ENCODE results near the gene MYO18A.

The MYO18A gene

DNA sequence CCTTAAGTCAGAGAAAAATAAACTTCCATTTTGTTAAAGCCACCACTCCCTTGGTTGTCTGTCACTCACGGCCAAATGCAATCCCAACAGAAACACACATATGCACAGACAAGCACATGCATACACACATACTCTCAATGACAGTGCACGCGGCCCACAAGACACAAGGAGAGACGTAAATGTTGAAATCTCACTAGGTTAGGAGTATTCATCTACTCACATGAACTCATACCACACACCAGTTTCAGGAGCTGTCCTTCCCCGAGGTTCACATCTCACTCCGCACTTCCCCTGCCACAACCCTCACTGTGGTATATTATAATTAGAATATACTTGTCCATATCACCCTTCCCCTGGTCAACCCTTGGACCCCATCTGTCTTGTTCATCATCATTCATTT, 36.0 kb upstream of the MYO18A start:
- POLR2A ChIA-PET: no interaction called here
- CTCF ChIA-PET: interaction anchor here (1.0 to 12.0 kb wide), 9 partner anchors 22 to 99 kb away, joined by 3 to 235 read pairs (median 5); partner anchors contain the start of gene MYO18A
- no peak overlapping the region for H3K4me3 ChIP-seq (ENCODE audit: low read depth, low read length)
- H3K36me3 ChIP-seq (ENCODE audit: control insufficient read depth in 2 of 2, insufficient read depth in 1 of 2, low read length in 2 of 2): no peaks in the 10 kb centered on the region
- no peaks in the 10 kb centered on the region for H3K9me3 ChIP-seq (ENCODE audit: control insufficient read depth, insufficient read depth, low read depth, low read length)
- TF ChIP-seq BCL11B (tag by site-specific recombination; IDR thresholded peaks at IDR 0.05; ENCODE audit: low read depth): no peak
- TF ChIP-seq, protein P1, sequence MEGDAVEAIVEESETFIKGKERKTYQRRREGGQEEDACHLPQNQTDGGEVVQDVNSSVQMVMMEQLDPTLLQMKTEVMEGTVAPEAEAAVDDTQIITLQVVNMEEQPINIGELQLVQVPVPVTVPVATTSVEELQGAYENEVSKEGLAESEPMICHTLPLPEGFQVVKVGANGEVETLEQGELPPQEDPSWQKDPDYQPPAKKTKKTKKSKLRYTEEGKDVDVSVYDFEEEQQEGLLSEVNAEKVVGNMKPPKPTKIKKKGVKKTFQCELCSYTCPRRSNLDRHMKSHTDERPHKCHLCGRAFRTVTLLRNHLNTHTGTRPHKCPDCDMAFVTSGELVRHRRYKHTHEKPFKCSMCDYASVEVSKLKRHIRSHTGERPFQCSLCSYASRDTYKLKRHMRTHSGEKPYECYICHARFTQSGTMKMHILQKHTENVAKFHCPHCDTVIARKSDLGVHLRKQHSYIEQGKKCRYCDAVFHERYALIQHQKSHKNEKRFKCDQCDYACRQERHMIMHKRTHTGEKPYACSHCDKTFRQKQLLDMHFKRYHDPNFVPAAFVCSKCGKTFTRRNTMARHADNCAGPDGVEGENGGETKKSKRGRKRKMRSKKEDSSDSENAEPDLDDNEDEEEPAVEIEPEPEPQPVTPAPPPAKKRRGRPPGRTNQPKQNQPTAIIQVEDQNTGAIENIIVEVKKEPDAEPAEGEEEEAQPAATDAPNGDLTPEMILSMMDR (tag by site-specific recombination; IDR thresholded peaks at IDR 0.05): no peak
- no peak for TF ChIP-seq ZNF214 (tag by site-specific recombination; IDR thresholded peaks at IDR 0.05; ENCODE audit: borderline replicate concordance)
- TF ChIP-seq MZF1 (tag by site-specific recombination; IDR thresholded peaks at IDR 0.05; ENCODE audit: borderline replicate concordance): no peak
- no peak for TF ChIP-seq KLF1 (tag by site-specific recombination; IDR thresholded peaks at IDR 0.05)
- TF ChIP-seq, protein P2, sequence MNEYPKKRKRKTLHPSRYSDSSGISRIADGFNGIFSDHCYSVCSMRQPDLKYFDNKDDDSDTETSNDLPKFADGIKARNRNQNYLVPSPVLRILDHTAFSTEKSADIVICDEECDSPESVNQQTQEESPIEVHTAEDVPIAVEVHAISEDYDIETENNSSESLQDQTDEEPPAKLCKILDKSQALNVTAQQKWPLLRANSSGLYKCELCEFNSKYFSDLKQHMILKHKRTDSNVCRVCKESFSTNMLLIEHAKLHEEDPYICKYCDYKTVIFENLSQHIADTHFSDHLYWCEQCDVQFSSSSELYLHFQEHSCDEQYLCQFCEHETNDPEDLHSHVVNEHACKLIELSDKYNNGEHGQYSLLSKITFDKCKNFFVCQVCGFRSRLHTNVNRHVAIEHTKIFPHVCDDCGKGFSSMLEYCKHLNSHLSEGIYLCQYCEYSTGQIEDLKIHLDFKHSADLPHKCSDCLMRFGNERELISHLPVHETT (tag by site-specific recombination; IDR thresholded peaks at IDR 0.05): no peak
- no peak for TF ChIP-seq ZNF558 (tag by site-specific recombination; IDR thresholded peaks at IDR 0.05)
- TF ChIP-seq ZBTB1 (tag by site-specific recombination; IDR thresholded peaks at IDR 0.05): no peak
- TF ChIP-seq ZEB2 (tag by site-specific recombination; IDR thresholded peaks at IDR 0.05): no peak
- TF ChIP-seq ZNF2 (tag by site-specific recombination; IDR thresholded peaks at IDR 0.05): no peak
- TF ChIP-seq, protein P3, sequence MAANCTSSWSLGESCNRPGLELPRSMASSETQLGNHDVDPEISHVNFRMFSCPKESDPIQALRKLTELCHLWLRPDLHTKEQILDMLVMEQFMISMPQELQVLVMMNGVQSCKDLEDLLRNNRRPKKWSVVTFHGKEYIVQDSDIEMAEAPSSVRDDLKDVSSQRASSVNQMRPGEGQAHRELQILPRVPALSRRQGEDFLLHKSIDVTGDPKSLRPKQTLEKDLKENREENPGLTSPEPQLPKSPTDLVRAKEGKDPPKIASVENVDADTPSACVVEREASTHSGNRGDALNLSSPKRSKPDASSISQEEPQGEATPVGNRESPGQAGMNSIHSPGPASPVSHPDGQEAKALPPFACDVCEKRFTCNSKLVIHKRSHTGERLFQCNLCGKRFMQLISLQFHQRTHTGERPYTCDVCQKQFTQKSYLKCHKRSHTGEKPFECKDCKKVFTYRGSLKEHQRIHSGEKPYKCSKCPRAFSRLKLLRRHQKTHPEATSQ (tag by site-specific recombination; IDR thresholded peaks at IDR 0.05): no peak
- TF ChIP-seq, protein P4, sequence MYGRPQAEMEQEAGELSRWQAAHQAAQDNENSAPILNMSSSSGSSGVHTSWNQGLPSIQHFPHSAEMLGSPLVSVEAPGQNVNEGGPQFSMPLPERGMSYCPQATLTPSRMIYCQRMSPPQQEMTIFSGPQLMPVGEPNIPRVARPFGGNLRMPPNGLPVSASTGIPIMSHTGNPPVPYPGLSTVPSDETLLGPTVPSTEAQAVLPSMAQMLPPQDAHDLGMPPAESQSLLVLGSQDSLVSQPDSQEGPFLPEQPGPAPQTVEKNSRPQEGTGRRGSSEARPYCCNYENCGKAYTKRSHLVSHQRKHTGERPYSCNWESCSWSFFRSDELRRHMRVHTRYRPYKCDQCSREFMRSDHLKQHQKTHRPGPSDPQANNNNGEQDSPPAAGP (tag by site-specific recombination; IDR thresholded peaks at IDR 0.05): no peak
- no peak for TF ChIP-seq ZSCAN16 (tag by site-specific recombination; IDR thresholded peaks at IDR 0.05)
- H3K4me1 ChIP-seq (ENCODE audit: control insufficient read depth, insufficient read depth, low read length): no peaks in the 10 kb centered on the region
- H3K27ac ChIP-seq (ENCODE audit: extremely low read depth, low read depth, low read length): no peak overlapping the region

DNA sequence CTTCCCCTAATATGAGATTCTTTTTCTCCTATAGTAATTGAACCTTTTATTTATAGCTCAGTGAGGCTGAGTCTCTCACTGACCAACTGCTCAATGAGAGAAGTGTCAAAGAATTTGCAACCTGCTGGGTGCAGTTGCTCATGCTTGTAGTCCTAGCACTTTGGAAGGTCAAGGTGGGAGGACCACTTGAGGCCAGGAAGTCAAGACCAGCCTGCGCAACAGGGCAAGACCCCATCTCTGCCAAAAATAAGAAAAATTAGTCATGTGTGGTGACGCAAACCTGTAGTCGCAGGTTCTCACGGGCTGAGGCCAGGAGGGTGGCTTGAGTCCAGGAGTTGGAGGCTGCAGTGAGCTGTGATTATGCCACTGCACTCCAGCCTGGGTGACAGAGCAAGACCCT, 35.5 kb upstream of the MYO18A start:
- Histone ChIP-seq H3K27ac (ENCODE audit: extremely low read depth, low read depth, low read length) (no peak overlapping the region), H3K4me1 (ENCODE audit: control insufficient read depth, insufficient read depth, low read length) (no peaks in the 10 kb centered on the region), H3K9me3 (ENCODE audit: control insufficient read depth, insufficient read depth, low read depth, low read length) (no peaks in the 10 kb centered on the region), H3K4me3 (ENCODE audit: low read depth, low read length) (no peak overlapping the region), H3K36me3 (ENCODE audit: control insufficient read depth in 2 of 2, insufficient read depth in 1 of 2, low read length in 2 of 2) (no peaks in the 10 kb centered on the region)
- ChIA-PET CTCF (interaction anchor here (0.7 to 12.0 kb wide), 6 partner anchors 22 to 250 kb away, joined by 3 to 235 read pairs (median 5); no protein-coding TSS in a partner anchor), POLR2A (no interaction called here)
- TF ChIP-seq, protein P5, sequence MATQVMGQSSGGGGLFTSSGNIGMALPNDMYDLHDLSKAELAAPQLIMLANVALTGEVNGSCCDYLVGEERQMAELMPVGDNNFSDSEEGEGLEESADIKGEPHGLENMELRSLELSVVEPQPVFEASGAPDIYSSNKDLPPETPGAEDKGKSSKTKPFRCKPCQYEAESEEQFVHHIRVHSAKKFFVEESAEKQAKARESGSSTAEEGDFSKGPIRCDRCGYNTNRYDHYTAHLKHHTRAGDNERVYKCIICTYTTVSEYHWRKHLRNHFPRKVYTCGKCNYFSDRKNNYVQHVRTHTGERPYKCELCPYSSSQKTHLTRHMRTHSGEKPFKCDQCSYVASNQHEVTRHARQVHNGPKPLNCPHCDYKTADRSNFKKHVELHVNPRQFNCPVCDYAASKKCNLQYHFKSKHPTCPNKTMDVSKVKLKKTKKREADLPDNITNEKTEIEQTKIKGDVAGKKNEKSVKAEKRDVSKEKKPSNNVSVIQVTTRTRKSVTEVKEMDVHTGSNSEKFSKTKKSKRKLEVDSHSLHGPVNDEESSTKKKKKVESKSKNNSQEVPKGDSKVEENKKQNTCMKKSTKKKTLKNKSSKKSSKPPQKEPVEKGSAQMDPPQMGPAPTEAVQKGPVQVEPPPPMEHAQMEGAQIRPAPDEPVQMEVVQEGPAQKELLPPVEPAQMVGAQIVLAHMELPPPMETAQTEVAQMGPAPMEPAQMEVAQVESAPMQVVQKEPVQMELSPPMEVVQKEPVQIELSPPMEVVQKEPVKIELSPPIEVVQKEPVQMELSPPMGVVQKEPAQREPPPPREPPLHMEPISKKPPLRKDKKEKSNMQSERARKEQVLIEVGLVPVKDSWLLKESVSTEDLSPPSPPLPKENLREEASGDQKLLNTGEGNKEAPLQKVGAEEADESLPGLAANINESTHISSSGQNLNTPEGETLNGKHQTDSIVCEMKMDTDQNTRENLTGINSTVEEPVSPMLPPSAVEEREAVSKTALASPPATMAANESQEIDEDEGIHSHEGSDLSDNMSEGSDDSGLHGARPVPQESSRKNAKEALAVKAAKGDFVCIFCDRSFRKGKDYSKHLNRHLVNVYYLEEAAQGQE (tag by site-specific recombination; IDR thresholded peaks at IDR 0.05): no peak
- TF ChIP-seq ZNF211 (tag by site-specific recombination; IDR thresholded peaks at IDR 0.05; ENCODE audit: low read depth): no peak
- TF ChIP-seq ZNF302 (tag by site-specific recombination; IDR thresholded peaks at IDR 0.05; ENCODE audit: low read depth): no peak
- TF ChIP-seq, protein P6, sequence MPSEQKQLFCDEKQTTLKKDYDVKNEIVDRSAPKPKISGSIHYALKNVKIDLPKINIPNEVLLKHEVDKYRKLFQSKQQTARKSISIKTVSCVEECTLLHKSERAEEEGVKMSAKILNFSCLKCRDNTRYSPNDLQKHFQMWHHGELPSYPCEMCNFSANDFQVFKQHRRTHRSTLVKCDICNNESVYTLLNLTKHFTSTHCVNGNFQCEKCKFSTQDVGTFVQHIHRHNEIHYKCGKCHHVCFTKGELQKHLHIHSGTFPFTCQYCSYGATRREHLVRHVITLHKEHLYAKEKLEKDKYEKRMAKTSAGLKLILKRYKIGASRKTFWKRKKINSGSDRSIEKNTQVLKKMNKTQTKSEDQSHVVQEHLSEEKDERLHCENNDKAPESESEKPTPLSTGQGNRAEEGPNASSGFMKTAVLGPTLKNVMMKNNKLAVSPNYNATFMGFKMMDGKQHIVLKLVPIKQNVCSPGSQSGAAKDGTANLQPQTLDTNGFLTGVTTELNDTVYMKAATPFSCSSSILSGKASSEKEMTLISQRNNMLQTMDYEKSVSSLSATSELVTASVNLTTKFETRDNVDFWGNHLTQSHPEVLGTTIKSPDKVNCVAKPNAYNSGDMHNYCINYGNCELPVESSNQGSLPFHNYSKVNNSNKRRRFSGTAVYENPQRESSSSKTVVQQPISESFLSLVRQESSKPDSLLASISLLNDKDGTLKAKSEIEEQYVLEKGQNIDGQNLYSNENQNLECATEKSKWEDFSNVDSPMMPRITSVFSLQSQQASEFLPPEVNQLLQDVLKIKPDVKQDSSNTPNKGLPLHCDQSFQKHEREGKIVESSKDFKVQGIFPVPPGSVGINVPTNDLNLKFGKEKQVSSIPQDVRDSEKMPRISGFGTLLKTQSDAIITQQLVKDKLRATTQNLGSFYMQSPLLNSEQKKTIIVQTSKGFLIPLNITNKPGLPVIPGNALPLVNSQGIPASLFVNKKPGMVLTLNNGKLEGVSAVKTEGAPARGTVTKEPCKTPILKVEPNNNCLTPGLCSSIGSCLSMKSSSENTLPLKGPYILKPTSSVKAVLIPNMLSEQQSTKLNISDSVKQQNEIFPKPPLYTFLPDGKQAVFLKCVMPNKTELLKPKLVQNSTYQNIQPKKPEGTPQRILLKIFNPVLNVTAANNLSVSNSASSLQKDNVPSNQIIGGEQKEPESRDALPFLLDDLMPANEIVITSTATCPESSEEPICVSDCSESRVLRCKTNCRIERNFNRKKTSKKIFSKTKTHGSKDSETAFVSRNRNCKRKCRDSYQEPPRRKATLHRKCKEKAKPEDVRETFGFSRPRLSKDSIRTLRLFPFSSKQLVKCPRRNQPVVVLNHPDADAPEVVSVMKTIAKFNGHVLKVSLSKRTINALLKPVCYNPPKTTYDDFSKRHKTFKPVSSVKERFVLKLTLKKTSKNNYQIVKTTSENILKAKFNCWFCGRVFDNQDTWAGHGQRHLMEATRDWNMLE (tag by site-specific recombination; conservative IDR thresholded peaks at IDR 0.05; ENCODE audit: low read depth): no peak
- TF ChIP-seq ZNF660 (tag by site-specific recombination; IDR thresholded peaks at IDR 0.05): no peak
- no peak for TF ChIP-seq ZNF350 (tag by site-specific recombination; IDR thresholded peaks at IDR 0.05)
- no peak for TF ChIP-seq ZNF114 (tag by site-specific recombination; IDR thresholded peaks at IDR 0.05)
- TF ChIP-seq ZEB2 (tag by site-specific recombination; IDR thresholded peaks at IDR 0.05): no peak
- TF ChIP-seq ZNF629 (tag by site-specific recombination; IDR thresholded peaks at IDR 0.05): no peak

Measured in HEK293 (cell line).